ENCODE measurements around the gene MYLK. TPM values are rescaled to one million over a fixed set of nuclear protein-coding genes. Genes with fewer than 3 reads are reported as not detected.

MYLK gene
- polyA plus RNA-seq, 2 donors: 14.2 to 104 TPM

- no peaks in the 10 kb centered on the region for H3K9me3 ChIP-seq (ENCODE audit: control insufficient read depth in 2 of 2, insufficient read depth in 1 of 2, low read depth in 1 of 2, low read length in 1 of 2)
- no peaks in the 10 kb centered on the region for H3K27me3 ChIP-seq (ENCODE audit: control insufficient read depth in 1 of 2, insufficient read depth in 2 of 2, low read length in 2 of 2)
- peaks cover 0 to 3% of the 10 kb centered on the region in 2 donors for H3K4me1 ChIP-seq (ENCODE audit: control insufficient read depth in 2 of 2, insufficient read depth in 2 of 2, low read length in 1 of 2)
- peak overlapping the region in 1 of 2 donors; percentile 57 for H3K27ac ChIP-seq (ENCODE audit: low read depth in 2 of 2, low read length in 1 of 2)
- no peak overlapping the region for H3K4me3 ChIP-seq (ENCODE audit: low read depth in 1 of 2, low read length in 2 of 2)
- peaks cover 0 to 2% of the 10 kb centered on the region in 2 donors for H3K36me3 ChIP-seq (ENCODE audit: control insufficient read depth in 2 of 2, insufficient read depth in 2 of 2, low read length in 1 of 2)
- 53 to 59% methylated on average over 1 of the region's 1 CpG for WGBS, 2 donors
These were observed 225.3 kb downstream of the MYLK start for GRCh38 chr3:123658852-123659206.

GRCh38 chr3:123658118-123658851, 225.8 kb downstream of the MYLK start:
- no peaks in the 10 kb centered on the region for H3K9me3 ChIP-seq (ENCODE audit: control insufficient read depth in 2 of 2, insufficient read depth in 1 of 2, low read depth in 1 of 2, low read length in 1 of 2)
- 83 to 91% methylated on average over 1 of the region's 1 CpG for WGBS, 2 donors
- H3K27ac ChIP-seq (ENCODE audit: low read depth in 2 of 2, low read length in 1 of 2): peak overlapping the region; percentile 51 to 57
- H3K4me3 ChIP-seq (ENCODE audit: low read depth in 1 of 2, low read length in 2 of 2): no peak overlapping the region
- H3K27me3 ChIP-seq (ENCODE audit: control insufficient read depth in 1 of 2, insufficient read depth in 2 of 2, low read length in 2 of 2): no peaks in the 10 kb centered on the region
- H3K36me3 ChIP-seq (ENCODE audit: control insufficient read depth in 2 of 2, insufficient read depth in 2 of 2, low read length in 1 of 2): peaks cover 0 to 2% of the 10 kb centered on the region in 2 donors
- H3K4me1 ChIP-seq (ENCODE audit: control insufficient read depth in 2 of 2, insufficient read depth in 2 of 2, low read length in 1 of 2): peaks cover 0 to 3% of the 10 kb centered on the region in 2 donors

GRCh38 chr3:123657568-123657967, 226.6 kb downstream of the MYLK start:
- H3K4me1 ChIP-seq (ENCODE audit: control insufficient read depth in 2 of 2, insufficient read depth in 2 of 2, low read length in 1 of 2): peaks cover 3% of the 10 kb centered on the region in 2 donors
- H3K27me3 ChIP-seq (ENCODE audit: control insufficient read depth in 1 of 2, insufficient read depth in 2 of 2, low read length in 2 of 2): no peaks in the 10 kb centered on the region
- no peak overlapping the region for H3K4me3 ChIP-seq (ENCODE audit: low read depth in 1 of 2, low read length in 2 of 2)
- H3K36me3 ChIP-seq (ENCODE audit: control insufficient read depth in 2 of 2, insufficient read depth in 2 of 2, low read length in 1 of 2): peaks cover 0 to 2% of the 10 kb centered on the region in 2 donors
- H3K9me3 ChIP-seq (ENCODE audit: control insufficient read depth in 2 of 2, insufficient read depth in 1 of 2, low read depth in 1 of 2, low read length in 1 of 2): no peaks in the 10 kb centered on the region
- peak overlapping the region; percentile 71 to 80 for H3K27ac ChIP-seq (ENCODE audit: low read depth in 2 of 2, low read length in 1 of 2)
- 70 to 71% methylated on average over 6 of the region's 6 CpGs for WGBS, 2 donors

- 79 to 84% methylated on average over 10 of the region's 10 CpGs for WGBS, 2 donors
- peak overlapping the region; percentile 71 to 80 for H3K27ac ChIP-seq (ENCODE audit: low read depth in 2 of 2, low read length in 1 of 2)
- H3K36me3 ChIP-seq (ENCODE audit: control insufficient read depth in 2 of 2, insufficient read depth in 2 of 2, low read length in 1 of 2): peaks cover 0 to 2% of the 10 kb centered on the region in 2 donors
- H3K4me1 ChIP-seq (ENCODE audit: control insufficient read depth in 2 of 2, insufficient read depth in 2 of 2, low read length in 1 of 2): peaks cover 3% of the 10 kb centered on the region in 2 donors
- no peak overlapping the region for H3K4me3 ChIP-seq (ENCODE audit: low read depth in 1 of 2, low read length in 2 of 2)
- no peaks in the 10 kb centered on the region for H3K9me3 ChIP-seq (ENCODE audit: control insufficient read depth in 2 of 2, insufficient read depth in 1 of 2, low read depth in 1 of 2, low read length in 1 of 2)
- H3K27me3 ChIP-seq (ENCODE audit: control insufficient read depth in 1 of 2, insufficient read depth in 2 of 2, low read length in 2 of 2): no peaks in the 10 kb centered on the region
These were observed 227.0 kb downstream of the MYLK start for GRCh38 chr3:123657111-123657510.

GRCh38 chr3:123656691-123657090, 227.4 kb downstream of the MYLK start:
- H3K9me3 ChIP-seq (ENCODE audit: control insufficient read depth in 2 of 2, insufficient read depth in 1 of 2, low read depth in 1 of 2, low read length in 1 of 2): no peaks in the 10 kb centered on the region
- peaks cover 3% of the 10 kb centered on the region in 2 donors for H3K4me1 ChIP-seq (ENCODE audit: control insufficient read depth in 2 of 2, insufficient read depth in 2 of 2, low read length in 1 of 2)
- no peaks in the 10 kb centered on the region for H3K27me3 ChIP-seq (ENCODE audit: control insufficient read depth in 1 of 2, insufficient read depth in 2 of 2, low read length in 2 of 2)
- H3K36me3 ChIP-seq (ENCODE audit: control insufficient read depth in 2 of 2, insufficient read depth in 2 of 2, low read length in 1 of 2): peaks cover 0 to 2% of the 10 kb centered on the region in 2 donors
- 74 to 81% methylated on average over 2 of the region's 2 CpGs for WGBS, 2 donors
- peak overlapping the region; percentile 71 to 80 for H3K27ac ChIP-seq (ENCODE audit: low read depth in 2 of 2, low read length in 1 of 2)
- H3K4me3 ChIP-seq (ENCODE audit: low read depth in 1 of 2, low read length in 2 of 2): no peak overlapping the region

GRCh38 chr3:123656274-123656673, 227.9 kb downstream of the MYLK start:
- H3K27ac ChIP-seq (ENCODE audit: low read depth in 2 of 2, low read length in 1 of 2): peak overlapping the region; percentile 64 to 71

GRCh38 chr3:123655400-123655799, 228.7 kb downstream of the MYLK start:
- Histone ChIP-seq H3K27ac (ENCODE audit: low read depth in 2 of 2, low read length in 1 of 2) (no peak overlapping the region), H3K27me3 (ENCODE audit: control insufficient read depth in 1 of 2, insufficient read depth in 2 of 2, low read length in 2 of 2) (no peaks in the 10 kb centered on the region), H3K36me3 (ENCODE audit: control insufficient read depth in 2 of 2, insufficient read depth in 2 of 2, low read length in 1 of 2) (peaks cover 0 to 2% of the 10 kb centered on the region in 2 donors), H3K4me1 (ENCODE audit: control insufficient read depth in 2 of 2, insufficient read depth in 2 of 2, low read length in 1 of 2) (peaks cover 3% of the 10 kb centered on the region in 2 donors), H3K9me3 (ENCODE audit: control insufficient read depth in 2 of 2, insufficient read depth in 1 of 2, low read depth in 1 of 2, low read length in 1 of 2) (no peaks in the 10 kb centered on the region), H3K4me3 (ENCODE audit: low read depth in 1 of 2, low read length in 2 of 2) (no peak overlapping the region)
- WGBS, 2 donors: 76 to 78% methylated on average over 2 of the region's 2 CpGs

More at GRCh38 chr3:123656274-123656673, 227.9 kb downstream of the MYLK start:
- no peak overlapping the region for H3K4me3 ChIP-seq (ENCODE audit: low read depth in 1 of 2, low read length in 2 of 2)
- H3K4me1 ChIP-seq (ENCODE audit: control insufficient read depth in 2 of 2, insufficient read depth in 2 of 2, low read length in 1 of 2): peaks cover 3% of the 10 kb centered on the region in 2 donors
- no peaks in the 10 kb centered on the region for H3K9me3 ChIP-seq (ENCODE audit: control insufficient read depth in 2 of 2, insufficient read depth in 1 of 2, low read depth in 1 of 2, low read length in 1 of 2)
- no peaks in the 10 kb centered on the region for H3K27me3 ChIP-seq (ENCODE audit: control insufficient read depth in 1 of 2, insufficient read depth in 2 of 2, low read length in 2 of 2)
- WGBS, 2 donors: 74 to 85% methylated on average over 3 of the region's 3 CpGs
- H3K36me3 ChIP-seq (ENCODE audit: control insufficient read depth in 2 of 2, insufficient read depth in 2 of 2, low read length in 1 of 2): peaks cover 0 to 2% of the 10 kb centered on the region in 2 donors

GRCh38 chr3:123653221-123653682, 230.9 kb downstream of the MYLK start:
- Histone ChIP-seq H3K4me1 (ENCODE audit: control insufficient read depth in 2 of 2, insufficient read depth in 2 of 2, low read length in 1 of 2) (peaks cover 0 to 3% of the 10 kb centered on the region in 2 donors), H3K27ac (ENCODE audit: low read depth in 2 of 2, low read length in 1 of 2) (peak overlapping the region; percentile 70 to 81), H3K9me3 (ENCODE audit: control insufficient read depth in 2 of 2, insufficient read depth in 1 of 2, low read depth in 1 of 2, low read length in 1 of 2) (no peaks in the 10 kb centered on the region), H3K36me3 (ENCODE audit: control insufficient read depth in 2 of 2, insufficient read depth in 2 of 2, low read length in 1 of 2) (peaks cover 4 to 5% of the 10 kb centered on the region in 2 donors), H3K27me3 (ENCODE audit: control insufficient read depth in 1 of 2, insufficient read depth in 2 of 2, low read length in 2 of 2) (no peaks in the 10 kb centered on the region), H3K4me3 (ENCODE audit: low read depth in 1 of 2, low read length in 2 of 2) (no peak overlapping the region)
- 47 to 53% methylated on average over 5 of the region's 5 CpGs for WGBS, 2 donors

GRCh38 chr3:123652342-123652984, 231.7 kb downstream of the MYLK start:
- 23 to 27% methylated on average over 9 of the region's 9 CpGs for WGBS, 2 donors
- H3K27ac ChIP-seq (ENCODE audit: low read depth in 2 of 2, low read length in 1 of 2): peak overlapping the region; percentile 40 to 81
- H3K9me3 ChIP-seq (ENCODE audit: control insufficient read depth in 2 of 2, insufficient read depth in 1 of 2, low read depth in 1 of 2, low read length in 1 of 2): no peaks in the 10 kb centered on the region
- peaks cover 0 to 3% of the 10 kb centered on the region in 2 donors for H3K4me1 ChIP-seq (ENCODE audit: control insufficient read depth in 2 of 2, insufficient read depth in 2 of 2, low read length in 1 of 2)
- peaks cover 4 to 5% of the 10 kb centered on the region in 2 donors for H3K36me3 ChIP-seq (ENCODE audit: control insufficient read depth in 2 of 2, insufficient read depth in 2 of 2, low read length in 1 of 2)
- H3K27me3 ChIP-seq (ENCODE audit: control insufficient read depth in 1 of 2, insufficient read depth in 2 of 2, low read length in 2 of 2): no peaks in the 10 kb centered on the region
- no peak overlapping the region for H3K4me3 ChIP-seq (ENCODE audit: low read depth in 1 of 2, low read length in 2 of 2)

Measured in esophagus (tissue), 2 donors.